ENCODE measurements around the gene GNG3. TPM values are rescaled to one million over a fixed set of nuclear protein-coding genes. Genes with fewer than 3 reads are reported as not detected.
A peak's percentile ranks its signal among the peaks of the same experiment; 100 is the strongest.

GNG3 gene
- total RNA-seq, 1 experiment from 2014 or later = not detected

GRCh38 chr11:62752177-62752785 is 44.8 kb downstream of the GNG3 start:
- no peak for ATAC-seq
- Histone ChIP-seq H4K20me1 (ENCODE audit: low read length) (no peaks in the 10 kb centered on the region), H3K79me2 (ENCODE audit: low read length) (peaks cover 10% of the 10 kb centered on the region; the same call in 1 of the 2 replicates), H3K4me1 (ENCODE audit: insufficient read depth, low read length) (peaks cover 16% of the 10 kb centered on the region), H3K9me2 (replicated peaks; ENCODE audit: low read length) (no peaks in the 10 kb centered on the region), H3K27me3 (ENCODE audit: low read length) (no peaks in the 10 kb centered on the region), H3K4me3 (ENCODE audit: low read length) (no peak overlapping the region), H3K9ac (ENCODE audit: low read length) (no peak overlapping the region), H3K9me3 (ENCODE audit: low read length) (no peaks in the 10 kb centered on the region), H3K4me2 (ENCODE audit: low read length) (no peak overlapping the region), H3K27ac (ENCODE audit: low read length) (no peak overlapping the region), H2AFZ (ENCODE audit: low read length) (no peak overlapping the region), H3F3A (ENCODE audit: low read length, unreplicated experiment) (no peaks in the 10 kb centered on the region), H3K36me3 (ENCODE audit: low read depth, low read length) (peaks cover 6% of the 10 kb centered on the region; the same call in 1 of the 2 replicates)
- intact Hi-C loops (cut with micrococcal nuclease) = no loop called here
- no peak for TF ChIP-seq EZH2phosphoT487 (IDR thresholded peaks at IDR 0.05; ENCODE audit: borderline replicate concordance, low read length)
- TF ChIP-seq EZH2 (IDR thresholded peaks at IDR 0.05; ENCODE audit: low read length, unreplicated experiment) = no peak
- no peak for TF ChIP-seq CTCF (conservative IDR thresholded peaks at IDR 0.05; ENCODE audit: low read depth, low read length)
- POLR2A ChIA-PET (ENCODE audit: unreplicated experiment) = no interaction called here
- CTCF ChIA-PET = no interaction called here
- no TSS peak for BruUV-seq (replicated peaks)
- DNase-seq = no peak

- H3K27ac ChIP-seq (ENCODE audit: low read length) = no peak overlapping the region
- BruUV-seq (replicated peaks) = TSS peak; percentile 89
- intact Hi-C loops (cut with micrococcal nuclease) = no loop called here
- no peaks in the 10 kb centered on the region for H3K9me2 ChIP-seq (replicated peaks; ENCODE audit: low read length)
- H3K79me2 ChIP-seq (ENCODE audit: low read length) = peaks cover 10% of the 10 kb centered on the region; the same call in 1 of the 2 replicates
- H3K4me2 ChIP-seq (ENCODE audit: low read length) = peak overlapping the region; percentile 81
- POLR2A ChIA-PET (ENCODE audit: unreplicated experiment) = interaction anchor here (0.6 to 1.5 kb wide), 14 partner anchors 8 to 179 kb away, joined by 3 to 21 read pairs (median 6); partner anchors contain the start of genes BSCL2, C11orf98, CSKMT and EEF1G
- H3K27me3 ChIP-seq (ENCODE audit: low read length) = no peaks in the 10 kb centered on the region
- ATAC-seq (no peak), DNase-seq (no peak)
- peak overlapping the region; percentile 94 for H2AFZ ChIP-seq (ENCODE audit: low read length)
- TF ChIP-seq CTCF (conservative IDR thresholded peaks at IDR 0.05; ENCODE audit: low read depth, low read length) (no peak), EZH2 (IDR thresholded peaks at IDR 0.05; ENCODE audit: low read length, unreplicated experiment) (no peak), EZH2phosphoT487 (IDR thresholded peaks at IDR 0.05; ENCODE audit: borderline replicate concordance, low read length) (no peak)
- CTCF ChIA-PET = interaction anchor here (1.0 to 1.3 kb wide), 3 partner anchors 33 to 72 kb away, joined by 3 to 13 read pairs (median 4); partner anchors contain the start of gene TMEM179B
- peak overlapping the region; percentile 87 for H3K4me3 ChIP-seq (ENCODE audit: low read length)
- no peaks in the 10 kb centered on the region for H4K20me1 ChIP-seq (ENCODE audit: low read length)
- H3K9me3 ChIP-seq (ENCODE audit: low read length) = no peaks in the 10 kb centered on the region
- peak overlapping the region; percentile 87 for H3K9ac ChIP-seq (ENCODE audit: low read length)
- H3K4me1 ChIP-seq (ENCODE audit: insufficient read depth, low read length) = peaks cover 16% of the 10 kb centered on the region
- peaks cover 6% of the 10 kb centered on the region; the same call in 1 of the 2 replicates for H3K36me3 ChIP-seq (ENCODE audit: low read depth, low read length)
- H3F3A ChIP-seq (ENCODE audit: low read length, unreplicated experiment) = no peaks in the 10 kb centered on the region
Measured at GRCh38 chr11:62752994-62753735, 45.7 kb downstream of the GNG3 start.
